Measurements from ENCODE around the gene HLA-F.

HLA-F gene

GRCh38 chr6:29729774-29730328 lies 6.6 kb downstream of the HLA-F start:
- TF ChIP-seq CTCF (conservative IDR thresholded peaks at IDR 0.05; ENCODE audit: low read depth, low read length) = no peak
- no peak for DNase-seq (ENCODE audit: low read depth)

GRCh38 chr6:29730575-29731126 lies 7.4 kb downstream of the HLA-F start:
- no peak for TF ChIP-seq CTCF (conservative IDR thresholded peaks at IDR 0.05; ENCODE audit: low read depth, low read length)
- DNase-seq (ENCODE audit: low read depth) = no peak
- H3K4me3 ChIP-seq (ENCODE audit: low read length) = no peak overlapping the region

More at GRCh38 chr6:29729774-29730328, 6.6 kb downstream of the HLA-F start:
- no peak overlapping the region for H3K4me3 ChIP-seq (ENCODE audit: low read length)

GRCh38 chr6:29731281-29731680 lies 8.0 kb downstream of the HLA-F start:
- no peak for TF ChIP-seq CTCF (conservative IDR thresholded peaks at IDR 0.05; ENCODE audit: low read depth, low read length)
- no peak for DNase-seq (ENCODE audit: low read depth)
- no peak overlapping the region for H3K4me3 ChIP-seq (ENCODE audit: low read length)

- no peak overlapping the region for H3K4me3 ChIP-seq (ENCODE audit: low read length)
- DNase-seq (ENCODE audit: low read depth) = no peak
- TF ChIP-seq CTCF (conservative IDR thresholded peaks at IDR 0.05; ENCODE audit: low read depth, low read length) = no peak
These were observed 9.8 kb downstream of the HLA-F start for GRCh38 chr6:29733057-29733456.

- no peak for DNase-seq (ENCODE audit: low read depth)
- no peak for TF ChIP-seq CTCF (conservative IDR thresholded peaks at IDR 0.05; ENCODE audit: low read depth, low read length)
- no peak overlapping the region for H3K4me3 ChIP-seq (ENCODE audit: low read length)
These were observed 11.1 kb downstream of the HLA-F start for GRCh38 chr6:29734046-29735018.

GRCh38 chr6:29736563-29736962 lies 13.3 kb downstream of the HLA-F start:
- no peak overlapping the region for H3K4me3 ChIP-seq (ENCODE audit: low read length)
- no peak for TF ChIP-seq CTCF (conservative IDR thresholded peaks at IDR 0.05; ENCODE audit: low read depth, low read length)
- no peak for DNase-seq (ENCODE audit: low read depth)
